ENCODE results near the gene MIAT. TPM values are rescaled to one million over a fixed set of nuclear protein-coding genes. Genes with fewer than 3 reads are reported as not detected.

Gene MIAT
- total and polyA plus RNA-seq, 2 donors (not counting 3 experiments of a cell fraction or from before 2014, with no cell fraction given), result 0.03 to 0.80 TPM

DNA sequence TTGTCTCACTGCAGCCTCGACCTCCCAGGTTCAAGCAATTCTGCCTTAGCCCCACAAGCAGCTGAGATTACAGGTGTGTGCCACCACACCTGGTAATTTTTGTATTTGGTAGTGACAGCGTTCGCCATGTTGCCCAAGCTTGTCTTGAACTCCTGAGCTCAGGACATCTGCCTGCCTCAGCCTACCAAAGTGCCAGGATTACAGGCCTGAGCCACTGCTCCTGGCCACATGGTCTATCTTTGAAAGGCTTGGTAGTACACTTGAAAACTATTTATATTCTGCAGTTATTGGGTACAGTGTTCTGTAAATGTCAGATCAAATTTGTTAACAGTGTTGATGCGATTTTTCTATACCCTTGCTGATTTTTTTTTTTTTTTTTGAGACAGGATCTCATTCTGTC lies 26.1 kb upstream of the MIAT start:
- DNase-seq (ENCODE audit: low read depth, low spot score) (no peak), FAIRE-seq (peak; percentile 44)
- no peak overlapping the region for H3K9ac ChIP-seq (replicated peaks; ENCODE audit: extremely low read depth, insufficient read depth, low read length)
- TF ChIP-seq EZH2 (IDR thresholded peaks at IDR 0.05; ENCODE audit: borderline replicate concordance, low read depth, low read length, severe bottlenecking) (no peak), POLR2A (IDR thresholded peaks at IDR 0.05; ENCODE audit: low read depth, low read length) (no peak), GATA2 (IDR thresholded peaks at IDR 0.05; ENCODE audit: insufficient read depth, insufficient read length, low read depth, low read length) (no peak), POLR2AphosphoS5 (IDR thresholded peaks at IDR 0.05; ENCODE audit: insufficient read depth, low read depth, low read length) (no peak), MYC (IDR thresholded peaks at IDR 0.05; ENCODE audit: low read depth, low read length) (no peak), JUN (IDR thresholded peaks at IDR 0.05; ENCODE audit: borderline replicate concordance, insufficient read depth, insufficient read length, low read depth) (no peak), CTCF (IDR thresholded peaks at IDR 0.05; ENCODE audit: extremely low read depth in 1 of 2, insufficient read depth in 1 of 2, low read depth in 1 of 2, low read length in 2 of 2) (no peak), FOS (IDR thresholded peaks at IDR 0.05; ENCODE audit: borderline replicate concordance, insufficient read depth, low read length) (no peak)
- TF ChIP-seq, protein P1, sequence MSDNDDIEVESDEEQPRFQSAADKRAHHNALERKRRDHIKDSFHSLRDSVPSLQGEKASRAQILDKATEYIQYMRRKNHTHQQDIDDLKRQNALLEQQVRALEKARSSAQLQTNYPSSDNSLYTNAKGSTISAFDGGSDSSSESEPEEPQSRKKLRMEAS (IDR thresholded peaks at IDR 0.05; ENCODE audit: insufficient read depth, insufficient read length), result no peak
- no peak overlapping the region for H3K27ac ChIP-seq (ENCODE audit: insufficient read depth, low read depth, low read length)
- H3K27me3 ChIP-seq (ENCODE audit: control insufficient read depth in 2 of 2, insufficient read depth in 2 of 2, low read length in 2 of 2), result peaks cover 0 to 3% of the 10 kb centered on the region in 2 experiments
- H3K4me3 ChIP-seq (replicated peaks in 1 of 3; ENCODE audit: insufficient read depth in 1 of 3, low read depth in 1 of 3, low read length in 3 of 3), result no peak overlapping the region
- no peaks in the 10 kb centered on the region for H3K79me2 ChIP-seq (ENCODE audit: control insufficient read depth, insufficient read depth, low read length)
- H3K36me3 ChIP-seq (ENCODE audit: control insufficient read depth in 2 of 2, extremely low read depth in 1 of 2, insufficient read depth in 2 of 2, low read length in 2 of 2), result no peaks in the 10 kb centered on the region
- no peak overlapping the region for H2AFZ ChIP-seq (ENCODE audit: low read depth, low read length)
- BruUV-seq (replicated peaks), result no TSS peak
- no peaks in the 10 kb centered on the region for H3K9me3 ChIP-seq (replicated peaks; ENCODE audit: control insufficient read depth, insufficient read depth, low read length)
- POLR2A ChIA-PET, result no interaction called here
- no peaks in the 10 kb centered on the region for H4K20me1 ChIP-seq (replicated peaks; ENCODE audit: control insufficient read depth, extremely low read depth, insufficient read depth, low read length)
- CTCF ChIA-PET, result interaction anchor here (1.0 kb wide), 1 partner anchor 128 kb away, joined by 3 read pairs; no protein-coding TSS in a partner anchor
- H3K4me2 ChIP-seq (ENCODE audit: insufficient read depth, low read length), result no peak overlapping the region
- H3K4me1 ChIP-seq (ENCODE audit: control insufficient read depth, extremely low read depth, insufficient read depth, low read length), result peaks cover 8% of the 10 kb centered on the region
- no peaks in the 10 kb centered on the region for H3K9me1 ChIP-seq (replicated peaks; ENCODE audit: control insufficient read depth, extremely low read depth, insufficient read depth, low read length)
- intact Hi-C loops (cut with micrococcal nuclease), result no loop called here
- dilution Hi-C loops (cut with MboI; ENCODE audit: extremely low pct_ligation_motif_present, low sequenced_read_pairs), result no loop called here
